ENCODE results near the gene PLEKHM3.

GRCh38 chr2:208047840-208048239 is 22.5 kb upstream of the PLEKHM3 start:
- TF ChIP-seq SP1 (IDR thresholded peaks at IDR 0.05) = no peak
- no peak for TF ChIP-seq LEF1 (IDR thresholded peaks at IDR 0.05; ENCODE audit: borderline replicate concordance)
- TF ChIP-seq NFRKB (IDR thresholded peaks at IDR 0.05) = no peak
- no peak for TF ChIP-seq ZNF384 (IDR thresholded peaks at IDR 0.05)
- no peak for TF ChIP-seq FOXA1 (IDR thresholded peaks at IDR 0.05)
- TF ChIP-seq, protein P1, sequence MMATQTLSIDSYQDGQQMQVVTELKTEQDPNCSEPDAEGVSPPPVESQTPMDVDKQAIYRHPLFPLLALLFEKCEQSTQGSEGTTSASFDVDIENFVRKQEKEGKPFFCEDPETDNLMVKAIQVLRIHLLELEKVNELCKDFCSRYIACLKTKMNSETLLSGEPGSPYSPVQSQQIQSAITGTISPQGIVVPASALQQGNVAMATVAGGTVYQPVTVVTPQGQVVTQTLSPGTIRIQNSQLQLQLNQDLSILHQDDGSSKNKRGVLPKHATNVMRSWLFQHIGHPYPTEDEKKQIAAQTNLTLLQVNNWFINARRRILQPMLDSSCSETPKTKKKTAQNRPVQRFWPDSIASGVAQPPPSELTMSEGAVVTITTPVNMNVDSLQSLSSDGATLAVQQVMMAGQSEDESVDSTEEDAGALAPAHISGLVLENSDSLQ (IDR thresholded peaks at IDR 0.05) = no peak
- no peak for TF ChIP-seq SUZ12 (IDR thresholded peaks at IDR 0.05)
- TF ChIP-seq BHLHE40 (IDR thresholded peaks at IDR 0.05; ENCODE audit: borderline replicate concordance) = no peak
- no peak for TF ChIP-seq ARNT (IDR thresholded peaks at IDR 0.05)
- no peak for TF ChIP-seq CTBP1 (IDR thresholded peaks at IDR 0.05; ENCODE audit: borderline replicate concordance)
- no peak for TF ChIP-seq FOXM1 (IDR thresholded peaks at IDR 0.05; ENCODE audit: borderline replicate concordance)
- no peak for TF ChIP-seq ELF4 (IDR thresholded peaks at IDR 0.05)

Data from HEK293T (cell line).